NOMO-1 treated with dmso at 0.1 percent for 144 hours (cell line): ENCODE measurements around the gene PRRX1.

Source experiments
- DNase-seq: peaks from one replicate; lab custom pipeline; 2025; ENCODE audit not compliant: unreplicated experiment; lab: John Stamatoyannopoulos, UW

PRRX1 gene

DNA sequence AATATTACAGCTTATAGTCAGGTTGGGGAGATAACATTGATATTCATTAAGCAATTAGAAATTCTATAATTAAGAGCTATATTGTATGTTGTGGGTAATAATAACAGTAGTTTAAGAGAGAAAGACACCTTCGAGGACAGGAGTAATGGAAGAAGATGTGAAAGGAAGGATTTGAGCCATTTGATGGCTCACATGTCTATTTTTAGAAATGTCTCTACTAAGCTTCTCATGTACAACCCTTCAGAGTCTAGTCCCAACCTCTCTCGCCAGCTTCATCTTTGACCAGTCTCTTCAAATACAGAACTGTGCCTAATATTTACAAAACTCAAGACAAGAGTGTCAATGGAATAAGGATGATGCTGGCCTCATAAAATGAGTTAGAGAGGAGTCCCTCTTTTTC lies 95.1 kb downstream of the PRRX1 start:
- no peak for DNase-seq

DNA sequence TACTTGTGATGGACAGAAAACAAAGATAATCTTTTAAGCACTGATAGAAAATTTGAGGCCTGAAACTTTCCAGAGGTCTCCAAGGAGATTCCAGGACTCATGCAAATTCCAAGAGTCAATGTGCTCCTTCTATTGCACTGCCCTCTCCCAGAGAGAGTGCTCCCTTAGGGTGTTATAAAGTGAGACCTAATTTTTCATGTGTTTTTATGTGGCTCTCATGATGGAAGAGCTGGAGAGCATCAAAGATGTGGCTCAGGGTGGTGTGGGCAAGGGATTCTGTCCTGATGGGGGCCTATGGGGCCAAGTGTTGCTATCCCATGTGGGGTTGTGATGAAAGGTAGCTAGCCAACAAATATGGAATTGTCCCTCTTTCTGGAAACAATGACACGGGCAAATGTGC lies 101.3 kb downstream of the PRRX1 start:
- no peak for DNase-seq

DNA sequence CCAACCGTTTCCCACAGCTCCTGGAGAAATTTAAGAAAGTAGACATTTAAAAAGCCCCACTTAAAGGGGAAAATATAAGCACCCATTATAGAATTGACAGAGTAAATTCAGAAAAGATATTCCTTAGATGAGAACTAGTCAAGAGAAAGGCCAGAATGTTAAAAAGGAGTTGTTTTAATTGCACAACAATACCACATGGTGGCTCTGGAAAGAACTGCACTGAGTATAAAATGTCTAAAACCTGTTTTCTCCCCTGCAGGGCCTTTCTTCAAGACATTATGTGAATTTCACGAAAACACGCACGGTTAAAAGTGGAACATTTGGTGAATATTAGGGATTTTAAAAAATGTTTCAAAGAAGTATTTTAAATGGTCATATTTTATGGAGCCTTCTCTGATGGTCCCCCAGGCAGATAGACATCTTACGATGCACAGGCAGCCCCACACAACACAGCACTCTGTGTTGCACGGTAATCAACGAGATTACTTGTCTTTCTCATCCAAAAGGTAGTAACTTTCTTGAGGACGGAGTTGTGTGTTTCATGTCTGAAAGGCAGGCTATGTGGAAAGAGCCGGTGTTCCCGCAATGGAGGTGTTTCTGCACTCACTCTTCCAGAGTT lies 101.9 kb downstream of the PRRX1 start:
- no peak for DNase-seq

DNA sequence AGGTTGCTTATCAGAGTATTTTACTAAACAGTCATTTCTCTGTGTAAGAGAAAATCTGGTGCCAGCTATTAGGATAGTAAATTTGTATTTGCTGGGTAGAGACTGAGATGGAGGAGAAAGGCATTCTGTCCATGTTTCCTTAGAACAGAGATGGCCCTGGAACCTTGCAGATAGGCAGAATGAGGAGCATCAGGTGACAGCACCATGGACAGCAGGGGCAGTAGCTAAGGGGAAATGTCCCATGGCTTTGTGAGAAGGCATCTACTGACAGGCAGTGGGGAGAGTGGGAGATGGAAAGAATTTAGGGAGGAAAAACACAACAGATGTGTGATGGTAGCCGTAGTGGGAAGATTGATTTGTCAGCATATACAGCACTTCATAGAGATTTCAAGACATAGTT lies 105.0 kb downstream of the PRRX1 start:
- DNase-seq = no peak

DNA sequence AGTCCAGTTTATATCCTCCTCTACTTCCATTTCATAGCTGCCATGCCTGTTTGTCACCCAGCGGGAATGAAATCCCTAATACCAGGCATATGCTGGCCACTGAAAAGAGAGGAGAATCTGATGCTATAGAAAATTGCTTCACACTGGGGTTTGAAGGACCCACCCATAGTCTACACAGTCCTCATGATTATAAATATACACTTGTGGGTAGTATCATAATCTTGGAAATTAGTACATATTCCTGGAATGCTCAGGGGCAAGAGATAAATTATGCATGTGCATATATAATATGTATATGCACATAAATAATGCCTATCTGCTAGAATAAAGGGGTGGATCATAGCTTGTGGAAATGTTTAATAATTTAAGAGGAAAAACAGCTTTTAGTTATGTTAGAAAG lies 105.8 kb downstream of the PRRX1 start:
- no peak for DNase-seq

DNA sequence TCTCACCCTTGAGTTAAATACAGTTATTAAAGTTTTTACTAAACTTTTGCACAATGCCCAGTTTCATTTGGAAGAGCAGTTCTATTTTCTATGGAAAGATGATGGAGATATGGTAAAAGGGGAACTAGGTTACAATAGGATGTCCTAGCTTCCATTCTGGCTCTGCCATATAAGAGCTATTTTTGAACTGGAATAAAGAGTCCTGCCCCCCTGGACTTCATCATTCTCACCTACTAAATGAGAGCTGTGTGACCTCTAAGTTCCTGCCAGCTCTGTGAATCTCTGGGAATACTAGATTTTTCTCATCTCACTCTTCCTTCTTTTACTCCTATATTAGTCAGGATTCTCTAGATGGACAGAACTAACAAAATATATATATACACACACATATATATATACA lies 106.3 kb downstream of the PRRX1 start:
- no peak for DNase-seq

DNA sequence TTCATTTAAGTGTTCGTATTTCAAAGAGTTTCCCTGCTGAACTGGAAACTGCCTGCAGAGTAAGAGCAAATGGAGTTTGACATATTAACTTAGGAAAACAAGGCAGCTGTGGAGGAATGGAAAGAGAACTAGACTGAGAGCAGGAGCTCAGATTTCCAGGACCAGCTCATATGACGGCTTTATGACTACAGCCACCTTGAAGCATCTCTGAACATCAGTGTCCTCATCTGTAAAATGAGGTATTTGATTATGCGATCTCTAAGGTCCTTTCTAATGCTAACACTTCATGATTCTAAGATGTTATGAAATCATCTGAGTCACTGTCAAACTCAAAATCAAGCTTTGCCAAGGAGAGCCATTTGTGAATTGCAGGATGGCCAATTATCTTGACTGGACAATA lies 112.3 kb downstream of the PRRX1 start:
- no peak for DNase-seq

DNA sequence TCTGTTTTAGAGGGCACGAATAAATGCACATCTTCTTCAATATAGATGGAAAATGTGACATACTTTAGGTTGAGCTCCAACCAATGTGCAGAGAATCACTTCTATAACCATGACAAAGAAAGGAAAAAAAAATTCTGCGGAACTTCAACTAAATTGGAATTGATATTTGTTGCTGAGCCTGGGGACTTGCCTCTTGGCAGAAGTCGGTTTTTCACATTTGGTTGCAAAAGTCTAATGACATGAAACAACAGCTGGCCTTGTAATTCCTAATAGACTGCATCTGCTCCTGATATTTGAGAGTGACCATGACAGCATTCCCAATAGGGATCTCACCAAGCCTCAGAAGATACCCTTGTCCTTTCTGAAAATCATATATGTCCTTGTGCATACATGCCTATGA lies 112.8 kb downstream of the PRRX1 start:
- DNase-seq = no peak
